SK-N-SH (cell line): ENCODE data around the gene CCSER1.

Experiments
- CTCF ChIP-seq: fragments of 200-600 bp; sonication (generic); IDR thresholded peaks from 2 replicates; pipeline ENCODE4 v1.6.1; 2017; ENCODE audit warnings: antibody characterized with exemption, mild to moderate bottlenecking, moderate library complexity
- EZH2phosphoT487 ChIP-seq: fragments of 200-600 bp; sonication (generic); IDR thresholded peaks from 2 replicates; pipeline ENCODE4 v1.6.1; 2017; ENCODE audit warnings: low read depth, mixed run types, mild to moderate bottlenecking, antibody characterized with exemption, moderate library complexity, borderline replicate concordance
- USF1 ChIP-seq: IDR thresholded peaks from 2 replicates; pipeline ENCODE4 v1.4.0; 2012; ENCODE audit warnings: low read depth, borderline replicate concordance
- YY1 ChIP-seq: IDR thresholded peaks from 2 replicates; pipeline ENCODE4 v1.4.0; 2012; ENCODE audit warnings: low read depth, mild to moderate bottlenecking

GRCh38 chr4:91282217-91282616 lies 1155.0 kb downstream of the CCSER1 start:
- TF ChIP-seq USF1 (no peak), YY1 (no peak), EZH2phosphoT487 (no peak), CTCF (no peak)
